ENCODE measurements around the gene SLC28A1.

GRCh38 chr15:84944311-84944710, 59.8 kb downstream of the SLC28A1 start:
- TF ChIP-seq CTCF (IDR thresholded peaks at IDR 0.05; ENCODE audit: low read depth, low read length) (no peak), POLR2A (IDR thresholded peaks at IDR 0.05; ENCODE audit: extremely low read depth, insufficient read length) (no peak)
